Esophagus mucosa (tissue), 1 donor: ENCODE measurements around the gene TAS2R50. TPM values are rescaled to one million over a fixed set of nuclear protein-coding genes. Genes with fewer than 3 reads are reported as not detected.

Experiments used
- ATAC-seq: fragments of 200-7000 bp; cut with Tn5 transposase; one replicate; pipeline ENCODE4 v1.9.1; 2020
- total RNA-seq: library from RNA; stranded (reverse); gene quantifications from one replicate; pipeline ENCODE4 v1.2.4, GENCODE V29; 2023
- donor health status: DM: yes; HTN: yes; CAD: no.

Gene TAS2R50
- total RNA-seq, 1 donor from 2014 or later = 0.68 TPM

DNA sequence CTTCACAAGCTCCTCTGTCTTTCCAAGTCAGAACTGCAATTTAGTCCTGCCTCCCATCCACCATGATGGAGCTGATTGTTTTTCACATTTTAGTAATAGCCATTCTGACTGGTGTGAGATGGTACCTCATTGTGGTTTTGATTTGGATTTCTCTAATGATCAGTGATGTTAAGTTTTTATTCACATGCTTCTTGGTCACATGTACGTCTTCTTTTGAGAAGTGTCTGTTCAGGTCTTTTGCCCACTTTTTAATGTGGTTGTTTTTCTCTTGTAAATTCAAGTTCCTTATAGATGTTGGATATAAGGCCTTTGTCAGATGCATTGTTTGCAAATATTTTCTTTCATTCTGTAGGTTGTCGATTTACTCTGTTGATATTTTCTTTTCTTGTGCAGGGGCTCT lies 43.5 kb downstream of the TAS2R50 start:
- ATAC-seq = no peak

DNA sequence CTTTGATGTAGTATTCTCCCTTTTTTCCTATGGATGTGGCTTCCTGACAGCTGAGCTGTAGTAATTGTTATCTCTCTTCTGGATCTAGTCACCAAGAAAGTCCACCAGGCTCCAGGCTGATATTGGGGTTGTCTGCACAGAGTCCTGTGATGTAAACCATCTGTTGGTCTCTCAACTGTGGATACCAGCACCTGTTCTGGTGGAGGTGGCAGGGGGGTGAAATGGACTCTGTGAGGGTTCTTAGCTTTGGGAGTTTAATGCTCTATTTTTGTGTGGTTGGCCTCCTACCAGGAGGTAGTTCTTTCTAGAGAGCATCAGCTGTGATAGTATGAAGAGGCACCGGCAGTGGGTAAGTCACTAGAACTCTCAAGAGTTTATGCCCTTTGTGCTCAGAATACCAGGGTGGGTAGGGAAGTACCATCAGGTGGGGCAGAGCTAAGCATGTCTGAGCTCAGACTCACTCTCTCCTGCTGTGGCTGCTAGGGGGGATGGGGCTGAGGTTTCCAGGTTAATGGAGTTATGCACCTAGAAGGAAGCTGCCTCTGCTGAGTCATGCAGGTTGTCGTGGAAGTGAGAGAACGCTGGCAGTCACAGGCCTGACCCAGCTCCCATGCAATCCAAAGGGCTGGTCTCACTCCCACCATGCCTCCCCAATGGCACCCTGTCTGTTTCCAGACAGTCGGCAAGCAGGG lies 44.6 kb downstream of the TAS2R50 start:
- peak; percentile 83 for ATAC-seq

DNA sequence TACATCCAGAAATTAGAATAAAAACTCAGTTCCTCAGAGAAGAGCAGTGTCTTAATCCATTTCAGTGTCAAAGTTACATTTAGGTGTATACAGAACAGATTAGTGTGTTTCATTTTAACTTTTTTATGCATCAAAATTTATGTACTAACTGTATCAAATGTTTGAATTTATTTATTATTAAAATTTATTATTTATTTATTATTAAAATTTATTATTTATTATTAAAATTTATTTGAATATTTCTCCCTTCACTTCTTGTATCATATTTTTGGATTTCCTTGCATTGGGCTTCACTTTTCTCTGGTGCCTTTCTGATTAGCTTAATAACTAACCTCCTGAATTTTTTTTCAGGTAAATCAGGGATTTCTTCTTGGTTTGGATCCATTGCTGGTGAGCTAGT lies 45.3 kb downstream of the TAS2R50 start:
- no peak for ATAC-seq

DNA sequence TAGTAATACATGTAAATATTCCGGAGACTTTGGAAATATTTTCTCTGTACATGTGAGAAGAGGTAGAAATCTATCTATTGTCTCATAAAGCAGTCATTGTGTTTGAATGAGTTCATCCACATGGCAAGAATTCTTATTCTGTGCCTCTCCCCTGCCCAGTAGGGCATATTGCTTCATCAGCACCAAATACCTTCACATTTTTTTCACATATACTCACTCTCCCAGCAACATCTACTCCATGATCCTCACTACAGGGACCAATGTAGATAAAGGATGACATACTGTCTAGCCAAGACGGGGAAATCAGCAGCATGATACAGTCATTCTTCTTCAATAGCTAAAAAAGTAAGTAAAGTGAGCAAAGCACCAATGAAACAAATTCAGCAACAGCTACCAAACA lies 46.3 kb downstream of the TAS2R50 start:
- ATAC-seq = peak; percentile 20

DNA sequence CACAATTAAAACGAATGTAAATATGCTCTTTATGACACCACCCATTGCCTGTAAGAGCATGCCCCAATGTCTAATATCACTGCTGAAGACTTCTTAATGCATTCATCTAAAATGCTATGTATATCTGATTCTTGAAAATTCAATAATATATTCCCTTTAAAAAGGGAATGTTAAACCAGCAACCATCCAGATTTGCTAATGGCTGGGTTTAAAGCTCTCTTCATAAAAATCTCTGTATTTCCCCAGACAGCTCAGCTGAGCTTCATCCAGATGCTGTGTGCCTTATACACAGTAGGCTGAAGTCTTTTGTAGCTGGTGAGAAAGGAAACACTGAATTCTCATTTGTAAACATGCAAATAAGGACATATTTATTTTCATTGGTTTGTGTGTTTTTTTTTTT lies 47.5 kb downstream of the TAS2R50 start, which contains the start of gene TAS2R14:
Gene TAS2R14, minus strand, starts transcription at position 101 of the 400 bp plus-strand sequence. Its CDS starts 56 bp downstream, at position 45.
- no peak for ATAC-seq

DNA sequence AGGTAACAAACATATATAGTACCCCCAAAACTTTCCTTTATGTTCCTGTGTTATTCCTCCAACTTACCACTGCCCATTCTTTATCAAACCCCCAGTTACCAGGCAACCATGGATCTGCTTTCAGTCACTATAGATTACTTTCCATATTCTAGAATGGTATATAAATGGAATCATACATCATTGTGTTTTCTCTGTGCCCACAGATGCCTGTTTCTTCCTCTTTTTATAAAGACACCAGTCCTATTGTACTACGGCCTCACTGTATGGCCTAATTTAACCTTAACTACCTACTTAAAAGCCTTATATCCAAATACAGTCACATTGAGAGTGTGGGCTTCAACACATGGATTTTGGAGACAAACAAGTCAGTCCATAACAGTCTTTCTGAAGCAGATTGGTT lies 50.2 kb downstream of the TAS2R50 start:
- no peak for ATAC-seq

Other genes starting within 250 kb of the TAS2R50 start
- not detected for gene TAS2R7, start 184.3 kb downstream of the TAS2R50 start, total RNA-seq
- not detected for gene TAS2R8, start 179.6 kb downstream of the TAS2R50 start, total RNA-seq
- gene TAS2R9, start 176.7 kb downstream of the TAS2R50 start, total RNA-seq = not detected
- gene TAS2R10, start 160.6 kb downstream of the TAS2R50 start, total RNA-seq = 0.16 TPM
- gene PRR4, start 137.4 kb downstream of the TAS2R50 start, total RNA-seq = 0.64 TPM
- gene PRH1, start 102.7 kb downstream of the TAS2R50 start, total RNA-seq = 7.5 TPM
- 0.44 TPM for gene TAS2R13, start 77.3 kb downstream of the TAS2R50 start, total RNA-seq
- not detected for gene PRH2, start 57.7 kb downstream of the TAS2R50 start, total RNA-seq
- gene TAS2R14, start 47.6 kb downstream of the TAS2R50 start, total RNA-seq = 0.80 TPM
- 0.96 TPM for gene TAS2R20, start 11.4 kb upstream of the TAS2R50 start, total RNA-seq
- 1.2 TPM for gene TAS2R19, start 35.7 kb upstream of the TAS2R50 start, total RNA-seq
- 0.92 TPM for gene TAS2R31, start 44.5 kb upstream of the TAS2R50 start, total RNA-seq
- 0.40 TPM for gene TAS2R46, start 75.4 kb upstream of the TAS2R50 start, total RNA-seq
- gene TAS2R43, start 105.4 kb upstream of the TAS2R50 start, total RNA-seq = 0.84 TPM
- gene TAS2R30, start 147.7 kb upstream of the TAS2R50 start, total RNA-seq = 1.1 TPM
- 4.0 TPM for gene SMIM10L1, start 184.3 kb upstream of the TAS2R50 start, total RNA-seq
- gene TAS2R42, start 200.0 kb upstream of the TAS2R50 start, total RNA-seq = not detected